Neural crest cell (in vitro differentiated cells): ENCODE data around the gene ERGIC1. TPM values are rescaled to one million over a fixed set of nuclear protein-coding genes. Genes with fewer than 3 reads are reported as not detected.

Experiments
- DNase-seq: peaks from one replicate; pipeline ENCODE4 v3.0.0; 2021; ENCODE audit warnings: low read depth, mixed read lengths, low spot score
- H3K27ac Mint-ChIP-seq: one replicate; pipeline ENCODE4 v1.8.0; 2021; ENCODE audit warnings: mild to moderate bottlenecking, mixed read lengths; ENCODE audit not compliant: unreplicated experiment
- H3K27me3 Mint-ChIP-seq: 2 replicates; pipeline ENCODE4 v1.8.0; 2021; ENCODE audit warnings: low read depth, mild to moderate bottlenecking, mixed read lengths
- H3K36me3 Mint-ChIP-seq: 2 replicates; pipeline ENCODE4 v1.8.0; 2021; ENCODE audit warnings: low read depth, mild to moderate bottlenecking, mixed read lengths
- H3K4me1 Mint-ChIP-seq: 2 replicates; pipeline ENCODE4 v1.8.0; 2021; ENCODE audit warnings: mixed read lengths
- H3K4me3 Mint-ChIP-seq: one replicate; pipeline ENCODE4 v1.8.0; 2021; ENCODE audit warnings: mild to moderate bottlenecking, mixed read lengths
- H3K9me3 Mint-ChIP-seq: 2 replicates; pipeline ENCODE4 v1.8.0; 2021; ENCODE audit warnings: mixed read lengths
- total RNA-seq: library from RNA; stranded (reverse); gene quantifications from 2 replicates; pipeline ENCODE4 v1.2.1, GENCODE V29; 2021
- TF ChIP-seq, protein P1 (sequence below): fragments of 200-600 bp; sonication (generic); conservative IDR thresholded peaks from 2 replicates; pipeline ENCODE4 v1.5.0; 2021; ENCODE audit warnings: antibody characterized with exemption, mild to moderate bottlenecking

Gene ERGIC1
- total RNA-seq, 1 donor from 2014 or later, result 108 TPM

DNA sequence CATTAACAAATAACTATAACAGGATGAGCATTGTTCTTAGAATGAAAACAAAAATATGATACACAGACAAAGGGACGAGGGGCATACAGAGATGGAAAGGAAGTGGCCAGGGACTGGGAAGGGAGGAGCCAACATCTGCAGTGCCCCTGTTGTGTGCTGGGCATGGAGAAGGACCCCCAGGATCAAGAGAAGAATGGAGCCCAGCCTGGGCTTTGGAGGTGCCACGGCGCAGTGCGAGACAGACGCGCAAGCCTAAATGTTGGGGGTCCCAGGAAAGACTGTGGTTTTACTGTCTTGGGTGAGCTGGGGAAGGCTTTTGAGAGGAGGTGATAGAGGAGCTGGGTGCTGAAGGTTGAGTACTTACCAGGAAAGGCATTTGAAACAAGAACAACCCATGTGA is 34.6 kb upstream of the ERGIC1 start:
- TF ChIP-seq, protein P1, sequence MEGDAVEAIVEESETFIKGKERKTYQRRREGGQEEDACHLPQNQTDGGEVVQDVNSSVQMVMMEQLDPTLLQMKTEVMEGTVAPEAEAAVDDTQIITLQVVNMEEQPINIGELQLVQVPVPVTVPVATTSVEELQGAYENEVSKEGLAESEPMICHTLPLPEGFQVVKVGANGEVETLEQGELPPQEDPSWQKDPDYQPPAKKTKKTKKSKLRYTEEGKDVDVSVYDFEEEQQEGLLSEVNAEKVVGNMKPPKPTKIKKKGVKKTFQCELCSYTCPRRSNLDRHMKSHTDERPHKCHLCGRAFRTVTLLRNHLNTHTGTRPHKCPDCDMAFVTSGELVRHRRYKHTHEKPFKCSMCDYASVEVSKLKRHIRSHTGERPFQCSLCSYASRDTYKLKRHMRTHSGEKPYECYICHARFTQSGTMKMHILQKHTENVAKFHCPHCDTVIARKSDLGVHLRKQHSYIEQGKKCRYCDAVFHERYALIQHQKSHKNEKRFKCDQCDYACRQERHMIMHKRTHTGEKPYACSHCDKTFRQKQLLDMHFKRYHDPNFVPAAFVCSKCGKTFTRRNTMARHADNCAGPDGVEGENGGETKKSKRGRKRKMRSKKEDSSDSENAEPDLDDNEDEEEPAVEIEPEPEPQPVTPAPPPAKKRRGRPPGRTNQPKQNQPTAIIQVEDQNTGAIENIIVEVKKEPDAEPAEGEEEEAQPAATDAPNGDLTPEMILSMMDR, result no peak
- peak overlapping the region; percentile 5 for H3K27ac Mint-ChIP-seq
- no peak for DNase-seq
- peaks cover 18% of the 10 kb centered on the region for H3K4me1 Mint-ChIP-seq
- H3K27me3 Mint-ChIP-seq, result no peaks in the 10 kb centered on the region
- no peaks in the 10 kb centered on the region for H3K36me3 Mint-ChIP-seq
- no peak overlapping the region for H3K4me3 Mint-ChIP-seq
- H3K9me3 Mint-ChIP-seq, result no peaks in the 10 kb centered on the region

DNA sequence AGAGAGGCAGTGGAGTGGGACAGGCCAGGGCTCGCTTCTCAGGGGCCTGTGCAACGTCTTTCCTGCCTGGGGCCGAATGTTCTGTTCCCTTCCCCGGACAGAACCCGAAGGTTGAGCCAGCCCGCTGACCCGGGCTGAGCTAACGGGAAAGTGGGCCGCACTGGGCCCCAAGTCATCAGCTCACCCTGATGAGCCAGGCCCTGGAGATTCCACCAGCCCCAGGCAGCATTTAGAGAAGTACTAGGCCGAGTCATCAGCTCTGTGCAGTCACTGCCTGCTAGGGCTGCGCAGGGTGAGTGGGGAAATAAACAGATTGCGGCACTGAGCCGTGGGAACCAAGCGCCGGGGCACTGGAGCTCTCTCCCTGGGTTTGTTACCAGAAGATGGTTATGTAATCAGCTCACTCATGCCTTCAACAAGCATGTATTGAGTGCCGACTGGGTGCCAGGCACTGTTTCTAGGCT is 33.9 kb upstream of the ERGIC1 start:
- no peak overlapping the region for H3K4me3 Mint-ChIP-seq
- H3K4me1 Mint-ChIP-seq, result peaks cover 24% of the 10 kb centered on the region
- no peaks in the 10 kb centered on the region for H3K9me3 Mint-ChIP-seq
- TF ChIP-seq, protein P1, result no peak
- no peak for DNase-seq
- no peaks in the 10 kb centered on the region for H3K27me3 Mint-ChIP-seq
- H3K27ac Mint-ChIP-seq, result no peak overlapping the region
- no peaks in the 10 kb centered on the region for H3K36me3 Mint-ChIP-seq

DNA sequence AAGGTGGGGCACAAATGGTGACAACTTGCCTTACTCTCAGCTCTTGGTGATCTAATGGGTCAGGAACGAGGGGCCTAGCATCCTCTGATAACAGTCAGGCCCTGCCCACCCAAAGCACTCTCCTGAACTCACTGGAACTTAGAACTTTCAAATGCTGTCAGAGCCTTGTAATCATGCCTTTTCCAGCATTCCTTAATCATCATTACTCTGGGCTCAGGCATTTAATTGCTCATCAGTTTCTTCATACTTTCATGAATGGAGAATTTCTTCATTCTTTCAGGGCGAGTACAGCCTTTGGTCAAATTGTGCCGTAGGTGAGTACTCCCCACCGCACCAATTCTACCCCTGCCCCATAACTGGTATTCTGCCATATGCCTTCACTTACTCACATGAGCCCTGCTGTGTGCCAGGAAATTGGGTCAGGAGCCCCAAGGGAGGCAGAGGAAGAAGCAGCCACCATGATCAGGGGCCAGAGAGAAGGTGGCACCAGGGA is 32.8 kb upstream of the ERGIC1 start:
- Mint-ChIP-seq H3K27me3 (no peaks in the 10 kb centered on the region), H3K4me1 (peaks cover 24% of the 10 kb centered on the region), H3K4me3 (no peak overlapping the region), H3K9me3 (no peaks in the 10 kb centered on the region), H3K27ac (no peak overlapping the region), H3K36me3 (no peaks in the 10 kb centered on the region)
- DNase-seq, result no peak
- TF ChIP-seq, protein P1, result no peak

DNA sequence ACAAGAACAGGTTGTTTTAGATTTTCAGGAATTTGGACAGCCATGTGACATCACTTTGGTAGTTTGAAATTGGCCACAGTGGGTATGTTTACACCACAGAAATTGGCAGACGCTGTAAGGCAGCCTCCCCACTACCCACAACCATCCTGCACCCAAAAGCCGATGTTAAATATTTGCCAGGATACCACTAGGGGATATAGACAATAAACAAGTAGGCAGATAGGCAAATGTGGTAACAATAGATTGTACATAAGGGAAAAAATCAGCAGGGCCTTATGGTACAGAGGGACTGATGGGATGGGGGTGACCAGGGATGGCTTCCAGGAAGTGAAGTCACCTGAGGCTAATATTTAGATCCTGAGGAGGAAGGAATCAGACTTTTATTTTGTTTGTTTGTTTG is 31.9 kb upstream of the ERGIC1 start:
- Mint-ChIP-seq H3K9me3 (no peaks in the 10 kb centered on the region), H3K27me3 (no peaks in the 10 kb centered on the region), H3K4me1 (peaks cover 28% of the 10 kb centered on the region), H3K36me3 (no peaks in the 10 kb centered on the region), H3K4me3 (no peak overlapping the region), H3K27ac (no peak overlapping the region)
- no peak for DNase-seq
- TF ChIP-seq, protein P1, result no peak

DNA sequence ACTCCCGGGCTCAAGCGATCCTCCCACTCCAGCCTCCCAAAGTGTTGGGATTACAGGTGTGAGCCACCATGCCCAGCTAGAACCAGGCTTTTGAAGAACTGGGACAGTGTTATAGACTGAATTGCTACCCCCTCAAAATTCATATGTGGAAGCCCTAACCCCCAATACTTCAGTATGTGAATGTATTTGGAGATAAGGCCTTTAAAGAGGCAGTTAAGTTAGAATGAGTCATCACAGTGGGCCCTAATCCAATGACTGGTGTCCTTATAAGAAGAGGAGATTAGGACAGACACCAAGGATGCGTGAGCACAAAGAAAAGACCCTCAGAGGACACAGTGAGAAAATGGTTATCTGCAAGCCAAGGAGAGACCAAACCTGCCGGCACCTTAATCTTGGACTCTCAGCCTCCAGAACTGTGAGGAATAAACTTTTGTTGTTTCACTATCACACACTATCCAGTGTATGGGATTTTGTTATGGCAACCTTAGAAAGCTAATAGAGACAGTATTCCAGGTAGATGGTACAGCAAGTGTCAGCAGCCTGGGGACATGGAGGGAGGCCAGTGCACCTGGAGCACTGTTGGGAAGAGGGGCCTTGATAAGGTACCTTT is 31.4 kb upstream of the ERGIC1 start:
- TF ChIP-seq, protein P1, result no peak
- no peak for DNase-seq
- peaks cover 30% of the 10 kb centered on the region for H3K4me1 Mint-ChIP-seq

More for the DNA sequence above, 31.4 kb upstream of the ERGIC1 start:
- Mint-ChIP-seq H3K4me3 (no peak overlapping the region), H3K27me3 (no peaks in the 10 kb centered on the region), H3K27ac (no peak overlapping the region), H3K36me3 (no peaks in the 10 kb centered on the region), H3K9me3 (no peaks in the 10 kb centered on the region)
